Measurements from ENCODE around the gene ANKRD30A.

DNA sequence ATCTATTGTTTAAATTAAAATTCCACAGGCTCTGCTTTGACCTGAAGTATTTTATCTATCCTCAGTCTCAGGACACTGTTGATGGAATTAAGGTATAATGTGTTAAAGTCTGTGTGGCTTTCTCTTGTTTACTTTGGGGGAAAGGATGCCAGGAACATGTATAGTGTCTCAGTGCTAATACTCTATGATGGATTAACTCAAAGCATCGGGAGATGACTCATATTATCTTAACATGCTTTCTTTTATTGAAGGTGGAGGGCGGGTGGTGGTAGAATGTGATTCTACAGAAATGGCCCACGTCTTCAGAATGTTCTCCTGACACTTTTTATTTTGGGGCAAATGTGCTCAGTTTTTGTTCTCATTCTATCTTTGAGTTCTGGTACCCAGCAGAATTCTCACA is 189.0 kb downstream of the ANKRD30A start:
- TF ChIP-seq, protein P1, sequence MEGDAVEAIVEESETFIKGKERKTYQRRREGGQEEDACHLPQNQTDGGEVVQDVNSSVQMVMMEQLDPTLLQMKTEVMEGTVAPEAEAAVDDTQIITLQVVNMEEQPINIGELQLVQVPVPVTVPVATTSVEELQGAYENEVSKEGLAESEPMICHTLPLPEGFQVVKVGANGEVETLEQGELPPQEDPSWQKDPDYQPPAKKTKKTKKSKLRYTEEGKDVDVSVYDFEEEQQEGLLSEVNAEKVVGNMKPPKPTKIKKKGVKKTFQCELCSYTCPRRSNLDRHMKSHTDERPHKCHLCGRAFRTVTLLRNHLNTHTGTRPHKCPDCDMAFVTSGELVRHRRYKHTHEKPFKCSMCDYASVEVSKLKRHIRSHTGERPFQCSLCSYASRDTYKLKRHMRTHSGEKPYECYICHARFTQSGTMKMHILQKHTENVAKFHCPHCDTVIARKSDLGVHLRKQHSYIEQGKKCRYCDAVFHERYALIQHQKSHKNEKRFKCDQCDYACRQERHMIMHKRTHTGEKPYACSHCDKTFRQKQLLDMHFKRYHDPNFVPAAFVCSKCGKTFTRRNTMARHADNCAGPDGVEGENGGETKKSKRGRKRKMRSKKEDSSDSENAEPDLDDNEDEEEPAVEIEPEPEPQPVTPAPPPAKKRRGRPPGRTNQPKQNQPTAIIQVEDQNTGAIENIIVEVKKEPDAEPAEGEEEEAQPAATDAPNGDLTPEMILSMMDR (IDR thresholded peaks at IDR 0.05): no peak
- no peak for TF ChIP-seq ZFX (IDR thresholded peaks at IDR 0.05; ENCODE audit: borderline replicate concordance)
